ENCODE data around the gene TRPM3.

GRCh38 chr9:70506159-70506558, 615.3 kb downstream of the TRPM3 start:
- TF ChIP-seq CTCF (conservative IDR thresholded peaks at IDR 0.05) (no peak), ZFX (IDR thresholded peaks at IDR 0.05) (no peak)

Data from C4-2B (cell line).